Smooth muscle cell (in vitro differentiated cells): Measurements from ENCODE around the gene RITA1. TPM values are rescaled to one million over a fixed set of nuclear protein-coding genes. Genes with fewer than 3 reads are reported as not detected.
A peak's percentile ranks its signal among the peaks of the same experiment; 100 is the strongest.

Source experiments
- DNase-seq: peaks from one replicate; lab custom pipeline; 2025; ENCODE audit not compliant: unreplicated experiment; lab: John Stamatoyannopoulos, UW
- H2AFZ ChIP-seq: fragments of 200-600 bp; sonication (generic); 2 replicates; pipeline ENCODE4 v1.6.0; 2016; ENCODE audit warnings: antibody characterized with exemption, low read depth, mild to moderate bottlenecking
- H3F3A ChIP-seq: fragments of 200-600 bp; sonication (generic); 2 replicates; pipeline ENCODE4 v1.6.0; 2017; ENCODE audit warnings: antibody characterized with exemption, low read depth
- H3K27ac ChIP-seq: fragments of 200-600 bp; sonication (generic); 2 replicates; pipeline ENCODE4 v1.5.1; 2016; ENCODE audit warnings: low read depth, mild to moderate bottlenecking
- H3K27me3 ChIP-seq: fragments of 200-600 bp; sonication (generic); 2 replicates; pipeline ENCODE4 v1.6.1; 2016; ENCODE audit warnings: low read depth, mild to moderate bottlenecking
- H3K36me3 ChIP-seq: fragments of 200-600 bp; sonication (generic); 2 replicates; pipeline ENCODE4 v1.5.1; 2016; ENCODE audit warnings: low read depth
- H3K4me1 ChIP-seq: fragments of 200-600 bp; sonication (generic); 2 replicates; pipeline ENCODE4 v1.5.1; 2016; ENCODE audit warnings: low read depth
- H3K4me2 ChIP-seq: fragments of 200-600 bp; sonication (generic); 2 replicates; pipeline ENCODE4 v1.6.0; 2016; ENCODE audit warnings: mild to moderate bottlenecking
- H3K4me3 ChIP-seq: fragments of 200-600 bp; sonication (generic); 2 replicates; pipeline ENCODE4 v1.5.1; 2016; ENCODE audit warnings: mild to moderate bottlenecking
- H3K79me2 ChIP-seq: fragments of 200-600 bp; sonication (generic); 2 replicates; pipeline ENCODE4 v1.6.0; 2016; ENCODE audit warnings: low read depth, mild to moderate bottlenecking
- H3K9ac ChIP-seq: fragments of 200-600 bp; sonication (generic); 2 replicates; pipeline ENCODE4 v1.6.0; 2016; ENCODE audit warnings: low read depth
- H3K9me3 ChIP-seq: fragments of 200-600 bp; sonication (generic); replicated peaks from 2 replicates; pipeline ENCODE4 v1.5.1; 2016; ENCODE audit warnings: low read depth
- H4K20me1 ChIP-seq: fragments of 200-600 bp; sonication (generic); 2 replicates; pipeline ENCODE4 v1.6.0; 2016; ENCODE audit warnings: low read depth
- CTCF ChIP-seq: fragments of 200-600 bp; sonication (generic); IDR thresholded peaks from 2 replicates; pipeline ENCODE4 v1.5.1; 2017; ENCODE audit warnings: borderline replicate concordance, mild to moderate bottlenecking, antibody characterized with exemption; ENCODE audit not compliant: insufficient read depth, poor library complexity, severe bottlenecking
- WGBS: methylation state at CpG from one replicate; pipeline ENCODE4 v1.1.7; 2016; ENCODE audit warnings: low lambda C conversion rate; 5-methylcytosine and 5-hydroxymethylcytosine counted together
- polyA plus RNA-seq: library from polyadenylated mRNA; unstranded; fragments of >200 nt; fragmentation: Nextera tagmentation; extraction: Ambion mirVana; gene quantifications from 2 replicates; pipeline ENCODE4 v1.2.1, GENCODE V29; 2016
- total RNA-seq: library from RNA; depleted of rRNA; stranded (reverse); fragments of >200 nt; gene quantifications from 2 replicates; pipeline ENCODE4 v1.2.3, GENCODE V29; 2014

Gene RITA1
- total and polyA plus RNA-seq, 2 experiments from 2014 or later, result 9.6 to 12.2 TPM

GRCh38 chr12:113152835-113153814, 32.4 kb upstream of the RITA1 start:
- H3F3A ChIP-seq, result no peaks in the 10 kb centered on the region
- H3K27ac ChIP-seq, result no peak overlapping the region
- H2AFZ ChIP-seq, result no peak overlapping the region
- H3K79me2 ChIP-seq, result no peaks in the 10 kb centered on the region
- H3K9me3 ChIP-seq, result no peaks in the 10 kb centered on the region
- peaks cover 56% of the 10 kb centered on the region for H3K27me3 ChIP-seq
- no peaks in the 10 kb centered on the region for H3K36me3 ChIP-seq
- peak overlapping the region; percentile 93 for H3K4me2 ChIP-seq
- TF ChIP-seq CTCF, result peak; percentile 21
- WGBS, result 11% methylated on average over 70 of the region's 70 CpGs
- H4K20me1 ChIP-seq, result no peaks in the 10 kb centered on the region
- H3K4me1 ChIP-seq, result peaks cover 11% of the 10 kb centered on the region
- DNase-seq, result peak; percentile 12
- peak overlapping the region; percentile 45 for H3K4me3 ChIP-seq
- no peak overlapping the region for H3K9ac ChIP-seq

GRCh38 chr12:113154351-113154973, 31.1 kb upstream of the RITA1 start:
- no peak overlapping the region for H3K9ac ChIP-seq
- H3K27me3 ChIP-seq, result peaks cover 56% of the 10 kb centered on the region
- no peak for TF ChIP-seq CTCF
- no peak for DNase-seq
- H3K4me2 ChIP-seq, result peak overlapping the region; percentile 51
- no peaks in the 10 kb centered on the region for H4K20me1 ChIP-seq
- H3K4me3 ChIP-seq, result no peak overlapping the region
- H3K27ac ChIP-seq, result no peak overlapping the region
- no peaks in the 10 kb centered on the region for H3K79me2 ChIP-seq
- no peaks in the 10 kb centered on the region for H3F3A ChIP-seq
- H3K36me3 ChIP-seq, result no peaks in the 10 kb centered on the region
- no peaks in the 10 kb centered on the region for H3K9me3 ChIP-seq
- no peak overlapping the region for H2AFZ ChIP-seq
- peaks cover 11% of the 10 kb centered on the region for H3K4me1 ChIP-seq
- WGBS, result 7% methylated on average over 49 of the region's 51 CpGs

DNA sequence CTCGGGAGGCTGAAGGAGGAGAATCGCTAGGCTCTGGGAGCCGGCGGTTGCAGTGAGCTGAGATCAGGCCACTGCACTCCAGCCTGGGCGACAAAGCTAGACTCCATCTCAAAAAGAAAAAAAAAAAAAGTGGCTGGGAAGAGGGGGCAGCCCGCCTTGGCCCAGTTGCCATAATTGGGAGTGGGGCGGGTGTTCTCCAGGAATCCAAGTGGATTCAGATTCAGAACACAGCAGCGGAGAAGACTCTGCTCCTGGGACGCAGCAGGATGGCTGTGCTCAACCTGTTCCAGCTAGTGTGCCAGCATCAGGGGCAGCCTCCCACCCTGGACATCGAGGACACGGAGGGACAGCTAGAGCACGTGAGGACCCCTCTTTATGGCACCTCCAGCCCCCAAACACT, 30.5 kb upstream of the RITA1 start:
- no peak for TF ChIP-seq CTCF
- Histone ChIP-seq H3K9ac (no peak overlapping the region), H2AFZ (no peak overlapping the region), H3K4me1 (peaks cover 7% of the 10 kb centered on the region), H3K36me3 (no peaks in the 10 kb centered on the region), H3K9me3 (no peaks in the 10 kb centered on the region), H3F3A (no peaks in the 10 kb centered on the region), H3K4me3 (no peak overlapping the region), H3K27me3 (peaks cover 56% of the 10 kb centered on the region), H3K4me2 (no peak overlapping the region), H4K20me1 (no peaks in the 10 kb centered on the region), H3K79me2 (no peaks in the 10 kb centered on the region), H3K27ac (no peak overlapping the region)
- WGBS, result 75% methylated on average over 11 of the region's 12 CpGs
- DNase-seq, result no peak
